Loucy (cell line): Measurements from ENCODE around the gene ANKRD13C.

Source experiments
- EZH2phosphoT487 ChIP-seq: fragments of 200-600 bp; IDR thresholded peaks from 2 replicates; pipeline ENCODE4 v1.6.1; 2018; ENCODE audit warnings: antibody characterized with exemption, mild to moderate bottlenecking, moderate library complexity, borderline replicate concordance
- TF ChIP-seq, protein P1 (sequence below): fragments of 200-600 bp; sonication (generic); conservative IDR thresholded peaks from 2 replicates; pipeline ENCODE4 v1.5.1; 2014; ENCODE audit warnings: mild to moderate bottlenecking, antibody characterized with exemption, low read length

DNA sequence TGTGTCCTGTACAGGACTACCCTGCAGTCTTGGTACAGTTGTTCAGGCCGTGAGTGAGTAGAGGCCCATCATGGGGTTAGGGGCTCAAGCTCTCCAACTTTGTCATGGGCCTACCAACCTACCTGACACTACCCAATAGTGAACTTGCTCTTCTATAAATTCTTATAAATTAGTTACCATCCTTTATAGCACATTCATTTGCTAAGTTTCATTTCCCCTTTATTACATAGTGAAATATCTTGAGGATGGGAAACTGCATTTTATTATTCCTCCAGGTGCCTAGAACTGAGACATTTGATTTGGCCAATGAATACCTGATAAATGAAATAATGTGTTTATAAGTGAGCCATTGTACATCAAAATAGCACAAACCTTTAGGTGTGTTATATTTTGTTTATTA lies 47.5 kb upstream of the ANKRD13C start:
- TF ChIP-seq, protein P1, sequence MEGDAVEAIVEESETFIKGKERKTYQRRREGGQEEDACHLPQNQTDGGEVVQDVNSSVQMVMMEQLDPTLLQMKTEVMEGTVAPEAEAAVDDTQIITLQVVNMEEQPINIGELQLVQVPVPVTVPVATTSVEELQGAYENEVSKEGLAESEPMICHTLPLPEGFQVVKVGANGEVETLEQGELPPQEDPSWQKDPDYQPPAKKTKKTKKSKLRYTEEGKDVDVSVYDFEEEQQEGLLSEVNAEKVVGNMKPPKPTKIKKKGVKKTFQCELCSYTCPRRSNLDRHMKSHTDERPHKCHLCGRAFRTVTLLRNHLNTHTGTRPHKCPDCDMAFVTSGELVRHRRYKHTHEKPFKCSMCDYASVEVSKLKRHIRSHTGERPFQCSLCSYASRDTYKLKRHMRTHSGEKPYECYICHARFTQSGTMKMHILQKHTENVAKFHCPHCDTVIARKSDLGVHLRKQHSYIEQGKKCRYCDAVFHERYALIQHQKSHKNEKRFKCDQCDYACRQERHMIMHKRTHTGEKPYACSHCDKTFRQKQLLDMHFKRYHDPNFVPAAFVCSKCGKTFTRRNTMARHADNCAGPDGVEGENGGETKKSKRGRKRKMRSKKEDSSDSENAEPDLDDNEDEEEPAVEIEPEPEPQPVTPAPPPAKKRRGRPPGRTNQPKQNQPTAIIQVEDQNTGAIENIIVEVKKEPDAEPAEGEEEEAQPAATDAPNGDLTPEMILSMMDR, result no peak
- no peak for TF ChIP-seq EZH2phosphoT487
